HEK293T (cell line): ENCODE data around the gene PLCB4.

Experiments used
- ARNT ChIP-seq: fragments of 450-650 bp; IDR thresholded peaks from 2 replicates; pipeline ENCODE4 v1.6.1; 2017; ENCODE audit warnings: mild to moderate bottlenecking
- BHLHE40 ChIP-seq: fragments of 450-650 bp; IDR thresholded peaks from 2 replicates; pipeline ENCODE4 v1.6.1; 2016; ENCODE audit warnings: mild to moderate bottlenecking, moderate library complexity, borderline replicate concordance
- FOXA1 ChIP-seq: fragments of 450-650 bp; IDR thresholded peaks from 2 replicates; pipeline ENCODE4 v1.6.1; 2016; ENCODE audit warnings: mild to moderate bottlenecking
- FOXK2 ChIP-seq: fragments of 450-650 bp; IDR thresholded peaks from 2 replicates; pipeline ENCODE4 v1.6.1; 2016; ENCODE audit warnings: mild to moderate bottlenecking
- SUZ12 ChIP-seq: fragments of 450-650 bp; IDR thresholded peaks from 2 replicates; pipeline ENCODE4 v1.6.1; 2016; ENCODE audit warnings: mild to moderate bottlenecking

DNA sequence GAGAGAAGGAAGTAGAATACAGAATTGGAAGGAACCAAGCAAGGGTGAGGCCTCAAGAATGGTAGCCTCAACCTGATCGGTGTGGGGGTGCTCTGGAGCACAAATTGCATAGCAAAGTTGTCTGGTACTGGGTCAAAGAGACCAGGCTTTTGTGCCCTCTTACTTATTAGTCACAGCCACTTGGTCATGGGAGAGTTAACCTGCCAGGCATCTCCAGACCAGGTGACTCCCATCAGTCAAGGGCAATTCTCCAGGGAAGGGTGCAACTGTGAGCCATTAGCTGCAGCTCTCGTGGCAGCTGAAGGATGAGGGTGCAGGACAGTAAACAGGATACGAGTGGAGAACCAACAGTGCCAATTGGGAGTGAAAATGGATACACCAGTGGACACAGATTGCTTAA, 47.7 kb upstream of the PLCB4 start:
- TF ChIP-seq FOXA1 = no peak
- TF ChIP-seq SUZ12 = no peak
- no peak for TF ChIP-seq ARNT
- no peak for TF ChIP-seq BHLHE40
- TF ChIP-seq FOXK2 = no peak
